ENCODE data around the gene MLLT3. TPM values are rescaled to one million over a fixed set of nuclear protein-coding genes. Genes with fewer than 3 reads are reported as not detected.
A peak's percentile ranks its signal among the peaks of the same experiment; 100 is the strongest.

The MLLT3 gene
- total and polyA plus RNA-seq, 2 of the 8 experiments (the other 6 are each of a cell fraction or from before 2014, with no cell fraction given), result 5.9 to 9.6 TPM

DNA sequence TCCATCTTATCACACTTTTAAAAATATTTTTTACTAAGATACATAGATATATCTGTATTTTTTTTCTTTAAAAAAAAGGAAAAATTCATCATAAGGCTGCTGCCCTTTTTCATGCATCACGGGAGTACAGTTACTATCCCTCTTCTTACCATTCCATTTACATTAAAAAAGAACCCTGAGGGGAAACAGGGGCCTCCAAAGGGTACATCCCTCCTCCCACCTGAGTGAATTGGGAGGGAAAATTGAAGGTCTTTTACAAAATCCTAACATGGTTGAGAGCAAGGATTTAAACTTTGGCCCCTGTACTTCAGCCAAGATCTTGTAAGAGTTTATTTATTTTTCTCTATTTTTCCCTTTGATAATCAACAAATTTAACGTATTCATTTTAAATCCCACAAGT is 319.2 kb downstream of the MLLT3 start:
- Histone ChIP-seq H3K4ac (replicated peaks; ENCODE audit: insufficient read length, low read depth, low read length) (no peak overlapping the region), H3K36me3 (ENCODE audit: control insufficient read depth in 2 of 4, insufficient read depth in 4 of 4, low read length in 3 of 4) (no peaks in the 10 kb centered on the region), H3K4me2 (ENCODE audit: insufficient read depth in 1 of 2, low read depth in 2 of 2, low read length in 2 of 2) (peak overlapping the region; percentile 49 to 64; a peak in 3 of 4 replicates), H4K91ac (replicated peaks; ENCODE audit: insufficient read length, low read length) (no peak overlapping the region), H2BK15ac (ENCODE audit: low read length) (no peak overlapping the region), H3K23ac (ENCODE audit: insufficient read length) (no peak overlapping the region), H3K14ac (ENCODE audit: insufficient read length) (no peak overlapping the region), H3K27me3 (replicated peaks in 1 of 4; ENCODE audit: control insufficient read depth in 3 of 4, extremely low read depth in 1 of 4, insufficient read depth in 3 of 4, low read length in 3 of 4) (no peaks in the 10 kb centered on the region), H2BK20ac (ENCODE audit: low read length) (0 out of 2 replicates have a peak overlapping the region, but pooled peaks have one; percentile 95), H4K20me1 (replicated peaks in 1 of 2; ENCODE audit: control insufficient read depth in 1 of 2, insufficient read depth in 2 of 2, low read length in 2 of 2) (no peaks in the 10 kb centered on the region), H3K56ac (replicated peaks; ENCODE audit: insufficient read length, low read depth, low read length) (no peak overlapping the region), H2BK5ac (ENCODE audit: low read depth, low read length) (peak overlapping the region; percentile 82; the same call in 1 of the 2 replicates), H3K9ac (replicated peaks in 1 of 4; ENCODE audit: extremely low read depth in 1 of 4, low read depth in 3 of 4, low read length in 3 of 4) (no peak overlapping the region), H3K79me1 (ENCODE audit: low read depth, low read length) (no peaks in the 10 kb centered on the region), H3K4me3 (ENCODE audit: extremely low read depth in 1 of 4, insufficient read depth in 2 of 4, low read depth in 3 of 4, low read length in 4 of 4) (peak overlapping the region in 1 of 4 experiments; percentile 39; a peak in 2 of 8 replicates), H4K8ac (ENCODE audit: extremely low read depth, insufficient read depth, low read length) (no peak overlapping the region), H3K18ac (ENCODE audit: extremely low read depth, low read length) (peak overlapping the region; percentile 9; the same call in 1 of the 2 replicates), H2AFZ (ENCODE audit: low read length) (no peak overlapping the region), H3K27ac (ENCODE audit: low read depth, low read length) (peak overlapping the region; percentile 71; the same call in 1 of the 2 replicates), H2AK5ac (ENCODE audit: low read depth, low read length) (no peak overlapping the region), H3K4me1 (replicated peaks in 1 of 4; ENCODE audit: control insufficient read depth in 3 of 4, insufficient read depth in 4 of 4, low read length in 3 of 4) (peaks cover 6 to 36% (median 27%) of the 10 kb centered on the region in 4 experiments; a peak in 6 of 7 replicates), H3K23me2 (ENCODE audit: low read depth, low read length) (no peaks in the 10 kb centered on the region), H2BK120ac (replicated peaks; ENCODE audit: low read depth, low read length) (no peak overlapping the region), H2BK12ac (ENCODE audit: low read depth, low read length) (no peak overlapping the region), H4K5ac (ENCODE audit: insufficient read length, low read depth, low read length) (peak overlapping the region; percentile 98), H3K9me3 (ENCODE audit: insufficient read depth in 2 of 2, low read depth in 1 of 2, low read length in 1 of 2) (no peaks in the 10 kb centered on the region), H3K79me2 (ENCODE audit: control insufficient read depth in 1 of 2, insufficient read depth in 2 of 2, low read length in 2 of 2) (no peaks in the 10 kb centered on the region)
- POLR2A ChIA-PET (ENCODE audit: partially characterized antibody), result no interaction called here
- DNase-seq (ENCODE audit: low read depth in 1 of 2, low spot score in 2 of 2) (no peak), FAIRE-seq (no peak)
- CTCF ChIA-PET (ENCODE audit: partially characterized antibody), result interaction anchor here (0.8 kb wide), 1 partner anchor 357 kb away, joined by 3 read pairs; no protein-coding TSS in a partner anchor
- WGBS, 2 experiments (ENCODE audit: extremely low coverage in 1 of 2, insufficient coverage in 1 of 2, insufficient read length in 1 of 2, insufficient replicate concordance in 2 of 2, low coverage in 1 of 2, low lambda C conversion rate in 2 of 2, missing lambda C conversion rate in 1 of 2), result 5% methylated on average over 2 of the region's 2 CpGs; no CpG with 5 or more reads in 1 of the 2 experiments
- TF ChIP-seq, protein P1, sequence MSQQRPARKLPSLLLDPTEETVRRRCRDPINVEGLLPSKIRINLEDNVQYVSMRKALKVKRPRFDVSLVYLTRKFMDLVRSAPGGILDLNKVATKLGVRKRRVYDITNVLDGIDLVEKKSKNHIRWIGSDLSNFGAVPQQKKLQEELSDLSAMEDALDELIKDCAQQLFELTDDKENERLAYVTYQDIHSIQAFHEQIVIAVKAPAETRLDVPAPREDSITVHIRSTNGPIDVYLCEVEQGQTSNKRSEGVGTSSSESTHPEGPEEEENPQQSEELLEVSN (IDR thresholded peaks at IDR 0.05), result peak; percentile 93
- TF ChIP-seq TEAD4 (IDR thresholded peaks at IDR 0.05; ENCODE audit: low read depth, low read length) (no peak), SP1 (IDR thresholded peaks at IDR 0.05; ENCODE audit: low read depth, low read length) (peak; percentile 79), KDM4A (IDR thresholded peaks at IDR 0.05; ENCODE audit: low read depth, low read length, severe bottlenecking) (no peak), POU5F1 (IDR thresholded peaks at IDR 0.05; ENCODE audit: low read depth, low read length) (peak; percentile 28; the same call in 1 of the 2 replicates)
- TF ChIP-seq, protein P2, sequence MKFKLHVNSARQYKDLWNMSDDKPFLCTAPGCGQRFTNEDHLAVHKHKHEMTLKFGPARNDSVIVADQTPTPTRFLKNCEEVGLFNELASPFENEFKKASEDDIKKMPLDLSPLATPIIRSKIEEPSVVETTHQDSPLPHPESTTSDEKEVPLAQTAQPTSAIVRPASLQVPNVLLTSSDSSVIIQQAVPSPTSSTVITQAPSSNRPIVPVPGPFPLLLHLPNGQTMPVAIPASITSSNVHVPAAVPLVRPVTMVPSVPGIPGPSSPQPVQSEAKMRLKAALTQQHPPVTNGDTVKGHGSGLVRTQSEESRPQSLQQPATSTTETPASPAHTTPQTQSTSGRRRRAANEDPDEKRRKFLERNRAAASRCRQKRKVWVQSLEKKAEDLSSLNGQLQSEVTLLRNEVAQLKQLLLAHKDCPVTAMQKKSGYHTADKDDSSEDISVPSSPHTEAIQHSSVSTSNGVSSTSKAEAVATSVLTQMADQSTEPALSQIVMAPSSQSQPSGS (IDR thresholded peaks at IDR 0.05; ENCODE audit: low read length), result no peak

All from H1 (cell line).